ENCODE results near the gene CDC42BPA.

DNA sequence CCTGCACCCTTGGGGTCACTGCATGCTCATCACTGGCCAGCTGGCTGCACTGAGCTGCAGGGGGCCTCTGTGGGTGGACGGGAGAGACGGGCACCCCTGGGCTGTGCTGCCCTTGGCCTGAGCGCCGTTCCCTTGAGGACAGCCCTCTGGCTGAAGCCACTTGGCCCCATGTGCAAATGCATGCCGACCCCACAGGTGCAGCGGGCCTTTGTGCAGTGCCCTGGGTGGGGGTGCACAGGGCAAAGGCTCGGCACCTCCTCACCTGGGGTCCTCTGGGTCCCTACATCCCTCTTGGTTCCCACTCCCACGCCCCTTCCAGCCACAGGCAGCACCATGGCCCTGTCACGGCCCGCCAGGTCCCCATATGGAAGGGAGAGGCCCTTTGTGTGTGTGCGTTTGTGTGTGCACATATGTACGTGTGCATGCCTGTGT lies 336.9 kb downstream of the CDC42BPA start:
- TF ChIP-seq POLR2A (IDR thresholded peaks at IDR 0.05) (no peak), CTCF (IDR thresholded peaks at IDR 0.05) (no peak)
